Measurements from ENCODE around the gene GRID1. TPM values are rescaled to one million over a fixed set of nuclear protein-coding genes. Genes with fewer than 3 reads are reported as not detected.

Gene GRID1
- total RNA-seq, 2 donors from 2014 or later: 0.31 to 1.0 TPM

DNA sequence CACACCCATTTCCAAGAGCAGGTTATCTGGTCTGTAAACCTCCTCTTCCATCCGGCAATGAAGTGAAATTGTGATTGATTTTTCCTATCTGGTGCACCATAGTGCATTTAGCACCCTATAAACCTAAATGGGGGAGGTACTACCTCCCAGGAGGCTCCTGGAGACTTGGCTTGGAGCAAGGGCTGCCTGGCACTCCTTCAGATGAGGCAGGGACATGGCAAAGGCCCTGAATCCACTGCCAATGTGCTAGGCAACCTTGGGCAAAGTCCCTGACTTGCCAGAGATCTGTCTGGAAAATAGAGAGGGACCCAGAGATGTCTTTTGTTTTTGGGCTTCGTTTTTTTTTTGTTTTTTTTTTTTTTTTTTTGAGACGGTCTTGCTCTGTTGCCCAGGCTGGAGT, 6.7 kb upstream of the GRID1 start:
- intact Hi-C loops (cut with DNase I, micrococcal nuclease): loop anchor here in 1 of 2 donors (10.0 kb wide), 1 partner anchor 818 kb away; no protein-coding TSS in a partner anchor
- no peak for ATAC-seq
- DNase-seq: no peak

DNA sequence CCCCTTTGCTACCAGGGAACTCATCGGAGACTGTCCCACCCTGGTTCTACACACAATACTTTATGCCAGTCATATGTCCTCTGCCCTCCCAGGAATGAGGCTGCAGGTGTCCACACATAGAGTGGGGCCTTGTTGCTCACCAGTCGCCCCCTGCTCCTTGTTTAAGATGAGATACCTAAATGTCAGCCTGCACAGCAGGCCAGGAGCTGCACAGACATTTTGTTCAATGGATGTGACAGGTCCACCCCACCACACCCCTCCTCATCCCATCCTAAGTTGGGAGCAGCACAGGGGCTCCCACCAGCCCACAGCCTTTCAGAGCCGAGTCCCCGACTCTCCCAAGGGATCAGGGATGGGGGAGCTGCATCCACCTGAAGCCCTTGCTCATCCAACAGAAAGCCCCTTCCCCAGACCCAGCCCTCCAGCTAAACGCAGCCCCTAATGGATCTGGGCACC, 6.2 kb upstream of the GRID1 start:
- ATAC-seq: no peak
- intact Hi-C loops (cut with DNase I, micrococcal nuclease): loop anchor here in 1 of 2 donors (10.0 kb wide), 1 partner anchor 818 kb away; no protein-coding TSS in a partner anchor
- DNase-seq: peak in 1 of 2 donors; percentile 7

DNA sequence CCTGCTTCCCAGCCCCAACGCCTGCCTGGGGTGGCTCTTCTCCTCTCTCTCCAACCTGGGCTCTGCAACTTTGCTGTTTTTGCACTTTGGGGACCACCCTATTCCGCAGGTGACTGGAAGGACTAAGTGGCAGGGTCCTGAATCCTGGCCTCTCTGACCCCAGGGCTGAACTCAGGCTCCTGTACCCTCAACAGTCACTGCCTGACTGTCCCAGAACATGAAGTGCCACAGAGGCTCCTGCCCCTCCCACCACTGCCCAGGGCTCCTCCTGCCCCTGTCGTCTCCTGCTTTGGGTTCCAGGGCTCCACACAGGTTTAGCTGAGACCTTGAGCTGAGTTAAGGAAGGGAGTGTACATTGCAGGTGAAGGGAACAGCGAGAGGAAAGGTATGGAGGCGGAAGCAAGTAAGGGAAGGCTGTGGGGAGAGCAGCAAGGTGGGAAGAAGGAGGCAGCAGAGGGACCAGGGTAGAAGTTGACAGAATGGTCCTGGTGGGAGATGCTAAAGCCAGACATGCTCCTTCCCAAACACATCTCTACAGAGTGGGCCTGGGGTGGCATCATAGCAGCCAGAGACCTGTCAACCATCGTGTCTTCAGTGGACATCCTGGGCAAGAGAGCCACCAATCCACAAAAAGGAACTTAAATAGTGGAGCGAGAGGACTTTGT, 5.7 kb upstream of the GRID1 start:
- DNase-seq: peak in 1 of 2 donors; percentile 16
- intact Hi-C loops (cut with DNase I, micrococcal nuclease): loop anchor here in 1 of 2 donors (10.0 kb wide), 1 partner anchor 817 kb away; no protein-coding TSS in a partner anchor
- no peak for ATAC-seq

DNA sequence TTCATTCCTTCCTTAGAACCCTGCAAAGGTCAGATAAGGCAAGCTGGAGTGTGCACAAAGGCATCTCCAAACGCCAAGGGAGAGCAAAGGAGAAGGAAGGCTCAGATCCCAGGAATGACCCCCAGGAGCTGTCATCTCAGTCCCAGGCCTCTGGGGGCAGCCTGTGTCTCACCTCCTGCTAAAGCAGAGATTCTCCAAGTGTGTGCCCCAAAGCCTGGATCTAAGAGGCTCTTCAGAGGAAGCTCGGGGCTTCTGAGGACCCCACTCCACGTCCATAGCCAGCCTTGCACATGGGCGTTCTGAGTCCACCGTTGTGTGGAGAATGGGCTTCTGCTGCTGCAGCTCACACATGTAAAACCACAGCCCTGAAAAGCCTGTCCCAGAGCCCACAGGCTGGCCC, 5.1 kb upstream of the GRID1 start:
- DNase-seq (peak in 1 of 2 donors; percentile 8), ATAC-seq (no peak)
- intact Hi-C loops (cut with DNase I, micrococcal nuclease): loop anchor here in 1 of 2 donors (10.0 kb wide), 1 partner anchor 817 kb away; no protein-coding TSS in a partner anchor

DNA sequence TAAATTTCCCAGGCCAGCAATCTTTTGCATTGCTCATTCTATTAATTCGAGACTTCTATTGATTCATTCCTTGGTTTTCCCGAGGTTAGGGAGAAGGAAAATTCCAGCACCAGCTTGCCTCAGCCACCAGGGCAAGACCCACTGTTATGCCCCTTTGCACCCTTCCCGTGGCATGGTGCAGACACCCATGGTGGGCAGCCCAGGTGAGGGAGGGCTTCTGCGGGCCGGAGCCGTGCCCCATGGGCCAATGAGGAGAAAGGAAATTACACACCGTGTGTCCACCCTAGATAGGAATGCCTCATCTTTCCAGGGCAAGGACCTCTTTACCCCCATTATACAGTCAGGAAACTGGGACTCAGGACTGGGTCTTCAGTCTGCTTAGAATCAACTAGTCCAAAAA, 4.5 kb upstream of the GRID1 start:
- intact Hi-C loops (cut with DNase I, micrococcal nuclease): loop anchor here in 1 of 2 donors (10.0 kb wide), 1 partner anchor 816 kb away; no protein-coding TSS in a partner anchor
- ATAC-seq (no peak), DNase-seq (peak in 1 of 2 donors; percentile 5)

DNA sequence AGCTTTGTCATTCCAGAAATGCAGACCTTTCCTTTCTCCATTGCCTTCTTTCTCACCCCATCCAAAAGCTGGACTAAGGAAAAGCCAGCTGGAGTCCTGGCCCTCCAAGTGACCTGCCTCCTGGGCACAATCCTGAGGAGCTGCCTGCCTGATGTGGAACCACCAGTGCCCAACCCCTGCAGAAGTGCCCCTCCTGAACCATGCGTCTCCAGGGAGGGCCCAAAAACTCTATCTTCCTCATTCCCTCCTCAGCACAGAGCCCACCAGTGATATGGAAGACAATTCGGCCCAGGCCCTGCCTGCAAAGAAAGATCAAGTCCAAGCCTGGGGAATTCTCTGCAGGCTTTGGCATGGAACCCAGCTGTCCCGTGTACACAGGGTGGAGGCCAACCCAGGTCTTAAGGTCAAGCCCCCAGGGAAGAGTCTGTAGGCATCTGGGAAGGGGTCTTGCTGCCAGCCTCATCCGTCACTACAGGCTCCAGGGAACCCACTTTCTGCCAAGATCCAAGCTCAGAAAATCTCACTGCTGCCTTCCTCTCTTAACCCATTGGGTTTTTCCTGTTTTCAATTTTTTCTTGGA, 3.5 kb upstream of the GRID1 start:
- ATAC-seq (no peak), DNase-seq (peak in 1 of 2 donors; percentile 18)
- intact Hi-C loops (cut with DNase I, micrococcal nuclease): loop anchor here in 1 of 2 donors (10.0 kb wide), 1 partner anchor 815 kb away; no protein-coding TSS in a partner anchor

DNA sequence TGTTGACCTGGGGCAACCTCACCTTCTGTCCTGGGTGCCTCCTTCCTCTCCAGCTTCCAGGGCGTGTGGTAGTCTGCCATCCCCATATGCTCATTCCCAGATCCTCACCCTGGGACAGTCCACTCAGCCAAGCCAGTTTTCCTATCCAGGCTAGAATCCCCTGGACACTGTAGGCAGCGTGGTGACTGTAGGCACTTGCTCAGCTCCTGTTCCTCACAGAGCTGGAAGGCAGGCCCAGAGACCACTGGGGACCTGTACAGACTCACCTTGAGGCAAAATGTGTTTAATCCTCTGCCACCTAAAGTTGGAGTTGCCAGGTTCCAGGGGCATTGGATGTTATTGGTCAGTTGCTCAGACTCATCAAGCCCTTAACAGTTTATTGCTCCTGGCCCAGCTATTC, 2.4 kb upstream of the GRID1 start:
- no peak for ATAC-seq
- peak in 1 of 2 donors; percentile 2 for DNase-seq
- intact Hi-C loops (cut with DNase I, micrococcal nuclease): no loop called here

DNA sequence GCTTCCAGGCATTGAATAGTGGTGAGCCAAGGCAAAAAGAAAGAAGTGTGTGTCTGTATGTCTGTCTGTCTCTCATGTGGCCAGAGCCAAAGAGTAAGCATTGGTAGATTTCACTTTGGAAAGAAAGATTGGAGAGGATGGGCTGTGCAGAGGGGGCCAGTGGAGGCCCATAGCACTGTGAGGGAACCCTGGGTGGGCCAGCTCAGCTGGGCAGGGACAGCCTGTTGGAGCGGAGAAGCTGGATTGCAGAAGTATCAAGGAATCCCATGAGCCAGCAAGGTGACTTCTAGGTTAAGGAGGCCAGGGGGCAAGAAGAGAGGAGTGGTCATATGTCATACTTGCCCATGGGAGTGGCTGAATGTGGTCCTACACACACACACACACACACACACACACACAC, 1.5 kb upstream of the GRID1 start:
- ATAC-seq (no peak), DNase-seq (no peak)
- intact Hi-C loops (cut with DNase I, micrococcal nuclease): no loop called here

DNA sequence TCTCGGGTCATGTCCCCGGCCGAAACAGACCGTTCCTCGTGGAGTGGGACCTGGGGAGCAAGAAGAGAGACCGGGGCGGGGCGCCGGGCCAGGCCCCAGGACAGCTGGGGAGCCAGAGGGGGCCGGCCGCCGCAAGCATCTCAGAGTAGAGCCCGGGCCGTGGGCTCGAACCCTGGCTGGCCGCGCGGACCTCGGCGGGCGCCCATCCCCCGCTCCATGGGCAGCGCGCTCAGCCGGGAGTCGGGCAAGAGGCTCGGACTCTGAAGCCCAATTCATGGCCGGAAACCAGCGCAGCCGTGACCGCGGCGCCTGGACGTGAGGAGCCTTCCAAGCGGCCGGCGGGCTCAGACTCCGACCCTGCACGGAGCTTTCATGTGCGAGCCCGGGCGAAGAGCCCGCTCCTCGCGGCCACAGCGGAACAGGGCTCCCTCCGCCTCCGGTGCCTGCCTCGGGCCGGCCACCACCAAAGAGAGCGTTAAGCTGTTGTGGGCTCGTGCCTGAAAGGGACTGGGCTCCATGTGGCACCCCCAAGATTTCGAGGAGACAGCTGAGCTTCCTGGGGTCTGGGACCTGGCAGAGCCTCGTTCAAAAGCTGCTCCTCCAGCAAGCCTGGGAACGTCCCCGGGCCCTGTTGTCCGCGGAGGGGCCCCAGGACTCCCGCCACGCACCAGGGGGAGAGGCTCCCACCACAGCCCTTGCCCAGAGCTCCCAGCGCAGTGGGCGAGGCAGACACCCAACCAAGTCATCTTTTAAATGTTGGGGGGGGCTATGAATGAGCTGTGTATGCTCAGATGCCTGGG, 757 bp upstream of the GRID1 start:
- peak in 1 of 2 donors; percentile 25 for DNase-seq
- ATAC-seq: peak; percentile 38
- intact Hi-C loops (cut with DNase I, micrococcal nuclease): no loop called here

DNA sequence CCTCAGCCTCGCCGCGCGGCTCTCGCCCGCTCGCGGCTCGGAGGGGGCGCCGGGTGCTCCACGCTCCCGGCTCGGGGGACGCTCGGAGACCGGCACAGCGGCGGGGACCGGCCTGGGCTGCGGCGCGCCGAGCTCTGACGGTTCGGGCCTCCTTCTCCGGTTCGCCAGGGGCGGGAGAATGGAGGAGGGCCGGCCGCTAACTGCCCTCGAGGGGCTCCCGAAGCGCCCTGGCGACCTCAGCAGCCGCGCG, 232 bp upstream of the GRID1 start:
- DNase-seq (no peak), ATAC-seq (peak; percentile 45)
- intact Hi-C loops (cut with DNase I, micrococcal nuclease): no loop called here

DNA sequence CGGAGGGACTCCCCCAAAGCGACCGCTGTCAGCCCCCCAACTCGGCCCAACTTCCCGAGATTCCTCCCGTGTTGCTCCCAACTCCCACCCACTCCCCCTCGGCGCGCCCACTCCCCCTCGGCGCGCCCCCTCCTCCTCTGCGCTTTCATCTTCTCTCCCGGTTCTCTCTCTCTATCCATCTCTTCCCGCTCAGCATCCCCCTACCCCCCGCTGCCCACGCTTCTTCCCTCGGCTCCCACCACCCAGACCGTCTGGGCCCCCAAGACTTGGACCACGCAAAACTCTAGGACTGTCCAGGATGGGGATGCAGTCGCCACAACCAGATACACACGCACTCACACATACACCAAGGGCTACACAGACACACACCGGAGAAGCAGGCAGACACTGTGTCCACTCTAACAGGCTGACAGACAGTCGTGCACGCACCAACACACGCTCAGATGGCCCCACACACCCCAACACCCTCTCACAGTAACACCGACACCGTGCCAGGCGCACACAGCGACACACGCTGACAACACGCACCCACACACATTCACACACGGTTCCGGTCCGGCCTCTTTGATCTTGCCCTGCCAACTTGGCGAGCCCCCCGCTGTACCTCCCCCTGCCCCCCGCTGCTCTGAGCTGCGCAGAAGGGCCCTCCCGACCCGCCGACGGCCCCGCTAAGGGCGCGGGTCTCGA, 1.1 kb downstream of the GRID1 start:
- no peak for ATAC-seq

DNA sequence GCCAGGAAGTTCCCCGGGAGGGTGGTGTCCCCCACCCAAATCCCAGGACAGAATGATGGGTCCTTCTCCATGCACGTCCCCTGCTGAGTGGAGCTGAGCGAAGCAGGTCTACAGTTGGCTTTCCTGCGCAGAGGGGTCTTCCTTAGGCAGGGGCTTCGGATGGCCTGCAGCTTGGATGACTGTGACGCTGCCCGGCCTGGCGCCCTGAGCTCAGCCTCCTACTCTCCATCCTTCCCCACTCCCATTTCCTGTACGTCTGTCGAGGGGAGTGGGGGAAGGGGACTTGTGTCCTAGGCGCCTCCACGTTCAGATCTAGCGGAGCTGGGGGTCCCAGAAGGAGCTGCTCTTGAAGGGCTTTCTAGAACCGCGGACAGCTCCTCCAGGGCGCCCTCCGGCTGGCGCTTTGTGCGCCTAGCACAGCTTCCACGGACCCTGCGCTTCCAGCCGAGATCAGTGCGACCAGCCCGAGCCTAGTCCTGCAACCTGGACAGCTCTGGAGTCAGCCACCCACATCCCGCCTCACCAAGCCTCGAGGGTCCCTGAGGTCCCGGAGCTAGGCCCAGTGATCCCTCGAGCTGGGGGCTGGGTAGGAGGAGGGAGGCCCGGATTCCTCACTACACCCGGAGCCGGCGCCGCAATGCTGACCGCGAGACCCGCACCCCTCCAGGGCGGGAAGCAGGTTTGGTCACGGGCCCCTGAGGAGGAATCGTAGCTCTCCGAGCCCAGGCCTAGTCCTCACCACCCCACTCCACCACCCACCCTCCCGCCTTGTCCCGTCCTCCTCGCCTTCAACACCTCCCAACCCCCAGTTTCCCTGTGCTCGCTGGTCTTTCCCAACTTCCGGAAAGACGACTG, 1.9 kb downstream of the GRID1 start:
- intact Hi-C loops (cut with DNase I, micrococcal nuclease): no loop called here

More for the DNA sequence above, 1.1 kb downstream of the GRID1 start:
- intact Hi-C loops (cut with DNase I, micrococcal nuclease): no loop called here
- peak in 1 of 2 donors; percentile 24 for DNase-seq

DNA sequence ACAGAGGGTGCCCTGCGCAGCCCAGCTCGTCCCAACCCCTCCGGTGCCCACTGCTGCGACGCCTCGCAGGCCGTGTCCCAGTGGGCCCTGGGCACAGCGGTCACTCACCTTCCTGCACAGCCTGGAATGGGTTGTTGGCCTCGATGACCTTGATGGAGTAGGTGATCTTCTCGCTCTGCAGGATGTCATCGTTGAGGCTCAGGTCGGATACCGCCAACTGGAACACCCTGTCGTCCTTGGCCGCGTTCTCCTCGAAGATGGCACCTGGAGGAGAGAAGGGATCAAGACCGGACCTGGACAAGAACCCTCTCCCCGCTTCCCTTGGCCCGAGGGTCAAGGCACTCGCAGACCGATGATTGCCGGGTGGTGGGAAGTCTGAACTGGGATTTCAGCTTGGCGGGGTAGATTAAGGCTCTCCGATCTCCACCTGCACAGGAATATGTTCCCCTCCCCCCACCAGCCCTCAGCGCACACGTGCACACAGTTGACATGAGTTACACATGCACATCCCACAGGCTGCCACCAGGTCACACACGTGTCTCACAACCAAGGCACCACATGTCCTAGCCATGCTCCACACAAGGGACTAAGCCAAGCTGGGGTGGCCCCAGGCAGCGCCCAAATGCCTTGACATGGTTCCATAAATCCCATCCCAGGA, 2.6 kb downstream of the GRID1 start:
- no peak for ATAC-seq
- intact Hi-C loops (cut with DNase I, micrococcal nuclease): no loop called here
- peak in 1 of 2 donors; percentile 13 for DNase-seq

More for the DNA sequence above, 1.9 kb downstream of the GRID1 start:
- DNase-seq: peak in 1 of 2 donors; percentile 20
- no peak for ATAC-seq

DNA sequence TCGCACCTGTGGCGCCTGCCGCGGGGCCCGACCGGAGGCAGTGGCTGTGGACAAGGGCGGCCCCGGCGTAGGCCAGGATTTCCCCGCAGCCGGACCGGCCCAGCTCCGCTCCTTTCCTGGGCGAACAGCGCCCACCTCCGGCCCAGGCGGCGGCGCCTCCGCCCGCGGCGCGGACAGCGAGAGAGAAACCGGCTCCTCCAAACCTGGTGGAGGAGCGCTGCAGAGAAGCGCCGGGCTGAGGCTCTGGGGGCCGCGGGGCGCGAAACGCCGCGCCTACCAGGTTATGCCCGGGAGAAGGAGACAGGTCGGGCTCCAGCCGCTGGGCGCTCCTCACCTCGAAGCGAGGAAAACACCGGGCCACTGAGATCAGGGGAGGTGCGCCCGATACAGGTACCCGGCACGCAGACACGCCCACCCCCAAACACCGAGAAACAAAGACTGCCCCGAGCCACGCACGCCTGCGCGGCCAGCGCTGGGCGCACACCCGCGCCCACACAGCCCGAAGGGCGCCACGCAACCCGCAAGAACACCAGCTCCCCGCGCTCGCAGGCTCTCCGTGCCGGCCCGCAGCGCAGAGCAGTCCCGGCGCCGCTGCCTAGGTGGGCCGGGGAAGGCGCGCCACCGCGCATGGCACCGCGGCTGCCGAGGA, 3.3 kb downstream of the GRID1 start:
- ATAC-seq: peak; percentile 55
- peak; percentile 21 to 29 for DNase-seq
- intact Hi-C loops (cut with DNase I, micrococcal nuclease): no loop called here

DNA sequence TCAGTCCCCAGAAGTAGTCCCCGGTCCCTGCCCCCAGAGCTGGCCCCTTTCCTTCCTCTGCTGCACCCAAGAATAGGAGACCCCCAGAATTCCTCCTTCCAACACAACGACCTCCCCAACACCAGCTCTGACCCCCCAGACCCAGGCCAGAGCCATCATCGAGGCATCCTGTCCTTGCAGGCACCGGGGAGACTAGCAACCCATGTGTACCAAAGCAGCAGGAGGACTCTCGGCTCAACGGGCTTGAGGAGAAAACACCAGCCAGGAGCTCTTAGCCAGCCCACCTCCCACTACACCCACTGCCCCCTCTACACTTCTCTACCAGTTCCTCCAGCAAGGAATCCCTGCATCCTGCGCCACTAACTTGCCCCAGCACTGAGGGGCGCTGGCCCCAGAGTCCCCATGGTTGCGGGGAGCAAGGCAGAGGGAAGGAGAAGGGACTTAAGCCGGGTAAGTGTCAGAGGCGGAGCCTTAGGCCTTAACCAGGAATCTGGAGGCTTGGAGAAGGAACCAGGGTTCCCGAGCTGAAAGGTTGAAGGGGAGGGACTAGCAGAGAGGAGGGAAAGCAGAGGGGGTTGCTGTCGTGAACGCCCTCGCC, 3.9 kb downstream of the GRID1 start:
- DNase-seq: no peak
- intact Hi-C loops (cut with DNase I, micrococcal nuclease): no loop called here
- no peak for ATAC-seq

DNA sequence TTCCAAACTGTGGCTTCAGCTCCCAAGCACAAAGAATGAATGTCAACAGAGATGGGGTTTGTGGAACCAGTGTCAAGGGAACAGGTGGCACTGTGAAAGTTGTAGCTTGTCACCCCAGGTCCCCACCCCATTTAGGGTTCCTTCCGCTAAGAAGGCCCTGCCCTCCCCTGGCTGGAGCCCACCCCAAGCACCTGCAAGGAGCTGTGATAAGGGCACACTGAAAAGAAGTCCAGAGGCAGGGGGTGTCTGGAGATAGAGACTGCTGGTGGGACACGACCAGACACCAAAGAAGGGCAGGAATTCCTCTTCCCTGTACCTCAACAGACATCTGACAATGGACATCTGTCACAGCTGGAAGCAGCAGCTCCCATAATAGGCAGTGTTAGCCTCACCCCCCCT, 4.5 kb downstream of the GRID1 start:
- DNase-seq (no peak), ATAC-seq (no peak)
- intact Hi-C loops (cut with DNase I, micrococcal nuclease): no loop called here
